Rectal smooth muscle tissue (tissue), 1 donor: Measurements from ENCODE around the gene PCSK4.

ENCODE experiments used
- H3K27ac ChIP-seq: one replicate; pipeline ENCODE4 v1.7.0; 2013; ENCODE audit warnings: low read depth, low read length, inconsistent platforms
- H3K27me3 ChIP-seq: one replicate; pipeline ENCODE4 v1.7.0; 2013; ENCODE audit warnings: low read length; ENCODE audit not compliant: control insufficient read depth, insufficient read depth
- H3K36me3 ChIP-seq: one replicate; pipeline ENCODE4 v1.7.0; 2013; ENCODE audit warnings: low read length; ENCODE audit not compliant: control insufficient read depth, insufficient read depth
- H3K4me1 ChIP-seq: one replicate; pipeline ENCODE4 v1.7.0; 2013; ENCODE audit warnings: low read length; ENCODE audit not compliant: control insufficient read depth, insufficient read depth
- H3K4me3 ChIP-seq: one replicate; pipeline ENCODE4 v1.7.0; 2013; ENCODE audit warnings: low read length
- H3K9ac ChIP-seq: one replicate; pipeline ENCODE4 v1.7.0; 2013; ENCODE audit warnings: low read length

PCSK4 gene

DNA sequence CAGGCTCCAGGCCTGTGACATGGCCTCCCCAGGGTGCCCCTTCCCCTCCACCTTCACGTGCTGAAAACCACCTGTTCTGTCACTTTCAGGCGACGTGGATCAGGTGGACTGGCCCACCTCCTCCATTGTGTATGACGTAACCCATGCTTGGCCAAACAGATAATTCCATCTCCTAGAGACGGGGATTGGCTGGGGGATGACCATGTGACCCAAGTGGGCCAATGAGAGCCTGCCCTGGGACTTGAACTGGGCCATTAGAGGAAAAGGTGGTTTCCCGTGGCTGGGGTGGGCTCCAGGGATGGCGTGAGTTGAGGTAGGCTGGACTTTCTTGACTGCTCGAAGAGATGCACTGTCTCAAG lies 26.2 kb upstream of the PCSK4 start:
- Histone ChIP-seq H3K4me3 (no peak overlapping the region), H3K4me1 (no peaks in the 10 kb centered on the region), H3K9ac (no peak overlapping the region), H3K27ac (no peak overlapping the region), H3K27me3 (peaks cover 4% of the 10 kb centered on the region), H3K36me3 (no peaks in the 10 kb centered on the region)

DNA sequence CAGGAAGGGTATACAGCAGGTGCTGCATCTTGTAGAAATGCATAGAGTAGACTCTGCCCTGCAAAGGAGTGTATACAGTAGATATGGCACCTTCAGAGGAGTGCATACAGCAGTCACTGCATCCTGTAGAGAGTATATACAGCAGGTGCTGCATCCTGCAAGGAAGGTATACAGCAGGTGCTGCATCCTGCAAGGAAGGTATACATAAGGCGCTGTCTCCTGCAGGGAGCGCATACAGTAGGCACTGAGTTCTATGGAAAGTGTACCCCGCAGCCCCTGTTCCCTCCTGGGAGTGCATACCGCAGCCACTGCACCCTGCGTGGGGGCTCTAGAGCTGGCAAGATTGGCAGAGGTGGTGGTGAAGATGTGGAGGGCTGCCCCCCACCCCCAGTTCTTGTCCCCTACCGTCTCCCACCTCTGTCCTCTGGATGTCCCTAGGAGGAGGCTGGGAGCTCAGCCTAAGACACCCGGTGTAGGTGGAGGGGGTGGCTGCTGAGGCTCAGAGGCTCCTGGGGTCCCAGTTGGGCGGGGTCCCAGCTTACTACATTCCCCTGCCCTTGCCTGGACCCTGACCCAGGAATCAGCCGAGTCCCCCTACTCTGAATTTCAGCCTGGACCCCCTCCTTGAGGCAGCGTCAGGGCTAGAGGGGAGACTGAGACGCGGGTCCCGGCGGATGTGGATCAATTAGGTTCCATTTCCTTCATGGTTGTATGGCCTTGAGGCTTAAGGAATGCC lies 25.0 kb upstream of the PCSK4 start:
- H3K27ac ChIP-seq: no peak overlapping the region
- H3K36me3 ChIP-seq: no peaks in the 10 kb centered on the region
- H3K9ac ChIP-seq: no peak overlapping the region
- no peak overlapping the region for H3K4me3 ChIP-seq
- peaks cover 4% of the 10 kb centered on the region for H3K27me3 ChIP-seq
- H3K4me1 ChIP-seq: no peaks in the 10 kb centered on the region

DNA sequence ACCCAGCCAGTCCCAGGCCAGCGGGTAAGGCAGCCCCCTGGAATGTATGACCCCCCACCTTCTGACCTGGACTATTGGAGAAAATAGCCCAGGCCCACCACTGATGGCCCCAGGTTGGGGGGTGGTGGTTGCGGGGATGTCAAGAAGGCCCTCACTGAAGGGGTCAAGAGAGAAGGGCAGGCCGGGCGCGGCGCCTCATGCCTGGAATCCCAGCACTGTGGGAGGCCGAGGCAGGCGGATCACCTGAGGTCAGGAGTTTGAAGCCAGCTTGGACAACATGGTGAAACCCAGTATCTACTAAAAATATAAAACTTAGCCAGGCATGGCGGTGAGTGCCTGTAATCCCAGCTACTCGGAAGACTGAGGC lies 24.1 kb upstream of the PCSK4 start:
- H3K36me3 ChIP-seq: no peaks in the 10 kb centered on the region
- no peak overlapping the region for H3K9ac ChIP-seq
- no peak overlapping the region for H3K27ac ChIP-seq
- no peaks in the 10 kb centered on the region for H3K4me1 ChIP-seq
- peaks cover 4% of the 10 kb centered on the region for H3K27me3 ChIP-seq
- H3K4me3 ChIP-seq: no peak overlapping the region

DNA sequence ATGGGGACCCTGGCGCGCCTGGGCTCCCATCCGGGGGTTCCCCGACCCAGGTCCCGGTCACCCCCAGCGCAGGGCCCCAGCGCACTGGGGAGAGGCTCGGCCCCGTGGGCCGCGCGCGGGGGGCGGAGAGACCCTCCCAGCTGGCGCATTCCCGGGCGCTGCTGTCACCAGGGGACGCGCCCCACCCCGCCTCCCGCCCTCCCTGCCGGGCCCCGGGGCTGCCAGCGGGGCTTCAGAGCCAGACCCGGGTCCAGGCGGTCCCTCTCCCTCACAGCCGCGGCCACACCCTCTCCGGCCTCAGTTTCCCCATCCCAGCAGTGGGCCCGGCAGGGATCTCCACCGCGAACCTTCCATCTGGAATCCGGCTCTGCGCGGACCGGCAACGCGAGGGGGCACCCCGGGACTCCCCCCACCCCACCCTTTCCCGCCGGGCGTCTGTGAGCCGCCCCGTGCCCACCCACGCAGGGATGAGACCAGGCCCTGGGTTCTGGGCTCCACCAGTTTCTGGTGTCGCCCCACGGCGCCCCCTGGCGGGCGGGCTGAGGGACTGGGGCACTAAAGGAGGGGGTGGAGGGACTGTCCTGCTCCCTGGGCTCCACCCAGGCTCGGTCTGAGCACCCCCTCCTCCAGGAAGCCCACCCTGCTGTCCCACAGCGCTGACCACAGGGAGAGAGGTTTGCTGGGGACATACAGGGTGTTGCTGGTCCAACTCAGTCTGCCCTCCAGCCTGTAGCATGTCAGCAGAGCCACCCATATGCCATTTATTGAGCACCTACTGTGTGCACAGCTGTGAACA lies 23.5 kb upstream of the PCSK4 start:
- Histone ChIP-seq H3K36me3 (no peaks in the 10 kb centered on the region), H3K4me1 (no peaks in the 10 kb centered on the region), H3K27me3 (peaks cover 4% of the 10 kb centered on the region), H3K9ac (no peak overlapping the region), H3K4me3 (no peak overlapping the region), H3K27ac (peak overlapping the region; percentile 78)

DNA sequence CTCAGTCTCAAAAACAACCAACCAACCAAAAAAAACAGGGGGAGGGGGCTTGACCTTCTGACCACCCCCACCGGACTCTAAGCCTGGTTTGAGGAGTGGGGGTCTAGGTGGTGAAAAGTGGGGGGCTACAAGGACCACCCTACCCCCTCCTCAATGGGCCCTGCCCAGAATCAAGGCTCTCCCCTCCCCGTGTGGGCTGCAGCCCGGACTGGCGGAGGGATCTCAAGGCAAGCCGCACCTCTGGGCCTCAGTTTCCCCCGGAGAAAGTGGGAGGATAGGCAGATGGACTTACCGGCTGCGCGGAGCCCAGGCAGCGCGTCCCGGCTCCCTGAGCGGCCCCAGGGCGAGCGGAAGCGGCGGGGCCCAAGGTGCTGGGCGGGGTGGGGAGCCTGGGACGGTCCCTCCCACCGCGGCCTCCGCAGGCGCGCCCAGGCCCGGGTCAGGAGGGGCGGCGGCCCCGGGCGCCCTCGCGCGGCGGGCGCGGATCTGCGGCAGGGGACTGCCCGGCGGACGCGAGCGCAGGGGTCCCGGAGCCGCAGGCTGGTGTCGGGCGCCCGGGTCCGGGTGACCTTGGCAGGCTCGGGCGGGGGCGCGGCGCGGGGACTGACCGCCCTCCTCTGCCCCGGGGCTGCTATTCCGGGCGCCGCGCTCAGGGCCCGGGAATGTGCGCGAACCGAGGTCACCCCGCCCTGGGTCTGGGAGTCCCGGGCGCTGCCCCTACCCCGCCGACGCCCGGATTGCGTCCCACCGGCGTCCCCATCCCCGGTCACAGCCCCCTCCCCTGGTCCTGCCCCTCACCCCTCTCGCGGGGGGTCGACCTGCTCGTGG lies 22.7 kb upstream of the PCSK4 start, which contains the start of gene ADAMTSL5:
Gene ADAMTSL5, minus strand, starts transcription at position 349 of the 828 bp plus-strand sequence. CDS start 2,076 bp downstream, outside the sequence.
- Histone ChIP-seq H3K27ac (peak within 1 kb of the TSS; percentile 78), H3K36me3 (no peaks in the 10 kb centered on the region), H3K4me3 (peak within 1 kb of the TSS; percentile 59), H3K27me3 (peaks cover 4% of the 10 kb centered on the region), H3K9ac (no peak within 1 kb of the TSS), H3K4me1 (no peaks in the 10 kb centered on the region)

DNA sequence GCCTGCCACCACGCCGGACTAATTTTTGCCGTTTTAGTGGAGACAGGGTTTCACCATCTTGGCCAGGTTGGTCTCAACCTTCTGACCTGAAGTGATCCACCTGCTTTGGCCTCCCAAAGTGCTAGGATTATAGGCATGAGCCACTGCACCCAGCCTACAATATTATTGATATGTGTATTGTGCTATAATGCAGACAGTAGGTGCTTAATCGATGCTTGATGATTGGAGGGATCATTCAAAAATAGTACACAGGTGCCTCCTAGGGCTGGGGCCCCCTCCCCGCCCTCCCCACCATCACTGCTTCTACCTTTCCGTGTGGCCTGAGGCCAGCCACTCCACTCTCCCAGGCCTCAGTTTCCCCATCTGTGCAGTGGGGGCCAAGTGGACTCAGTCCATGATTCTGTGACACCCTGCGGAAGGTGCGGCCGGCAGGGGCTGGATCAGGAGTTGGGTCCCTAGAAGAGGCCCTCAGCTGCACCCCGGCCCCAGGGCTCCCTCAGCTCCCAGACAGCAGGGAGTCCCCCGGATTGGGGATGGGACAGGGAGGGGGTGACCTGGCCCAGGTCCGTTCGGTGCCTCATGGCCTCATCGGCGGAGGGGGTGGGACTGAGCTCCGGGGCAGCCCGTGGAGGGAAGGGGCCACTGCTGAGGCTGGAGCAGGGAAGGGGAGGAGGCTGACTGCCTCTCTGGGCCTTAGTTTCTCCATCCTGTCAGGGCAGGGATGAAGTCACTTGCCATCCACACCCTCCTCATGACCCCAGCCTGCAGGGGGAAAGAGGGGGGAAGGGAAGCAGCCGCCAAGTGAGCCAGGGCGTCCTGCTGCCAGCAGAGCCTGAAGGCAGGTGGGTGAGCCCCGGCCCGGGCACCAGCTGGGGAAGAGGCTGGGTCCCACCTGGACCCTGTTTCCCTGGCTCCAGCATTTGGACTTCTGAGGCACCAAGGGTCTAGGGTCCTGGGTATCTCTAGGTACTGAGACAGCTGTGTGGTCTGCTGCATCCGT lies 21.5 kb upstream of the PCSK4 start:
- Histone ChIP-seq H3K4me1 (no peaks in the 10 kb centered on the region), H3K27ac (no peak overlapping the region), H3K27me3 (peaks cover 4% of the 10 kb centered on the region), H3K4me3 (no peak overlapping the region), H3K36me3 (no peaks in the 10 kb centered on the region), H3K9ac (no peak overlapping the region)

DNA sequence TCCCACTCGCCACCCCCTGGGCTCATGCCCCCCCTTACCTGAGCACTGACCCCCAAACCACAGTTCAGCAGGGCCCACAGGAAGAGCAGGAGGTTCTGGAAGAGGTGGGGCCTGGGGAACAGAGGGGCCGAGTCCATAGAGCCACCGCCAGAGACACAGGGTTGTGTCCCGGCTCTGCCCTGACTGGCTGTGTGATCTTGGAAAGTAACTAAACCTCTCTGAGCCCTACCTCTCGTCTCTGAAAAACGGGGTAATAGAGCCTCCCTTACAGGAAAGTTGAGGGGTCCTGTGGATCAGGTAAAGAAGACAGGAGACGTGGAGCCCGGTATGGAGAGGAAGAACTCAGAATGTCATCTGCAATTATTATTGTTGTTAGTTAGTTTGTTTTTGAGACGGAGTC lies 20.7 kb upstream of the PCSK4 start:
- H3K4me1 ChIP-seq: no peaks in the 10 kb centered on the region
- H3K9ac ChIP-seq: no peak overlapping the region
- no peaks in the 10 kb centered on the region for H3K36me3 ChIP-seq
- H3K27ac ChIP-seq: no peak overlapping the region
- no peak overlapping the region for H3K4me3 ChIP-seq
- H3K27me3 ChIP-seq: peaks cover 4% of the 10 kb centered on the region

DNA sequence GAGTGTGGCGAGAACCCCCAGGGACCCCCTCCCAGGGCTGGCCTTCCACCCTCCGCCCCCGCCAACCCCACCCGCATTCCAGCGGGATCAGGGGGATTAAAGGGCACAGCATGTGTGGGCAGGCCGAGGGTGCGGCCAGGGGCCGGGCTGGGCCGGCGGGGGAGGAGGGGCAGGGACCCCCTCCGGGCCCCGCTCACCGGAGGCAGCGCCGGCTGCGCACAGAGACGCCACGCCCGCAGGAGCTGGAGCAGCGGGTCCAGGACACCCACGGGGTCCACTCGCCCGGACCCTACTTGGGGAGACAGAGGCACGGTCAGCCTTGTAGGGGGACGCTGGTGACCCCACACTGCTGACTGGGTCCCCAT lies 20.3 kb upstream of the PCSK4 start:
- Histone ChIP-seq H3K4me1 (no peaks in the 10 kb centered on the region), H3K9ac (no peak overlapping the region), H3K27ac (no peak overlapping the region), H3K27me3 (peaks cover 4% of the 10 kb centered on the region), H3K4me3 (no peak overlapping the region), H3K36me3 (no peaks in the 10 kb centered on the region)

DNA sequence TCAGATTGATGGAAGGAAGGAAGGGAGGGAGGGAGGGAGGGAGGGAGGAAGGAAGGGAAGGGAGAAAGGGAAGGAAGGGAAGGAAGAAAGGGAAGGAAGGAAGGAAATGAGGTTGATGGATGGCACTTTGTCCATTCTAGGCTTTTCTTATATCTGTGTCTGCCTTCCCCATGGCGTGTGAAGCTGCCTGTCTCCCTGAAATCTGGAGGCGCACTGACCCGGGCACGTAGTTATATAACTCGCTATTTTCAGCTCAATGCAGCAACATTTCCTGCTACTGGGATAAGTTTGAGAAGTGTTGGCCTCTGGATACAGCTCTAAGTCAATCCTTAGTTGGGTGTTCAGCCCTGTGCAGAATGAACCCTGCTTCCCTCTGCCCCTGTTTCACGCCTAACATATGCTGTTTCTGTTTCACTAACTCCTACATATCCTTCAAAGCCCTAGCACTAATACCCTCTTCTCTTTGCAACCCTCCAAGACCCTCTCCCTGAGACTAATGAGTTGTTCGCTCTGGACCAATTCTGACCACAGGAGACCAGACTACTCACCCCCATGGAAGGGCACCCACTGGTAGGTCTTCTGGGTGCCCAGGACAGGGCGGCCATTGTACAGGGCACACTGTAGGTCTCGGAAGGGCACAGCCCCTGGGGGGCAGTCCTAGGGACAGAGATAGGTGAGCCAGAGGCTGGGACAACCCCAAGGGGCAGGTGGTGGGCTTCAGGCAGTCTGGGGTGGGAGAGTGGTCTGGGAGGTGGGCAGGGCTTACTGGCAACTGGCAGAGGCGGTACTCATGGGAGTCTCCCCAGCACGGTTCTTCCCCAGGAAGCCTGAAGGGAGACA lies 19.7 kb upstream of the PCSK4 start:
- Histone ChIP-seq H3K36me3 (no peaks in the 10 kb centered on the region), H3K4me1 (no peaks in the 10 kb centered on the region), H3K9ac (no peak overlapping the region), H3K4me3 (no peak overlapping the region), H3K27me3 (peaks cover 4% of the 10 kb centered on the region), H3K27ac (no peak overlapping the region)

DNA sequence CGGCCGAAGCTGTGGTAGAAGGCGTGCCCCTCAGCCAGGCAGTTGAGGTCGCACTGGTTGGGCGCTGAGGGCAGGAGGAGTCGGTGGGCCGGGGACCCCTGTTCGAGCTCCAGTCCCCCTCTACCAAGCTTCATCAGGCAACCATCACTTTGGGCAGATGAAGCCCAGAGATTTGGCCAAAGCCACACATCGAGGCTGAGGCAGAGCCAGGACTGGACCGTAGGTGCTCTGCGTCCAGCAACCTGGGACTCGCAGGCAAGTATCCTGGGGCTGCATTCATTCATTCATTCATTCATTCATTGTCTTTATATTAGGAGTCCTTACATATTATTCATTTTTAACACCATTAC lies 18.3 kb upstream of the PCSK4 start:
- H3K9ac ChIP-seq: no peak overlapping the region
- H3K4me3 ChIP-seq: no peak overlapping the region
- H3K36me3 ChIP-seq: no peaks in the 10 kb centered on the region
- no peak overlapping the region for H3K27ac ChIP-seq
- peaks cover 13% of the 10 kb centered on the region for H3K27me3 ChIP-seq
- H3K4me1 ChIP-seq: no peaks in the 10 kb centered on the region
